ENCODE data around the gene C11orf68. TPM values are rescaled to one million over a fixed set of nuclear protein-coding genes. Genes with fewer than 3 reads are reported as not detected.
"Not testable (repeated sequence)": the region's sequence is repeated elsewhere in the genome, so short reads cannot be mapped to it uniquely, and the experiment has no call there.

C11orf68 gene
- total RNA-seq, result 12.3 and 19.8 TPM in 2 replicates

- peak in 1 of 2 donors; percentile 53 for DNase-seq (ENCODE audit: low read depth in 2 of 2)
These were observed at the start of gene C11orf68 for GRCh38 chr11:65918211-65919140. TSS of gene C11orf68 (minus strand) at chr11:65919062. CDS start at chr11:65919031, 31 bp downstream.

DNA sequence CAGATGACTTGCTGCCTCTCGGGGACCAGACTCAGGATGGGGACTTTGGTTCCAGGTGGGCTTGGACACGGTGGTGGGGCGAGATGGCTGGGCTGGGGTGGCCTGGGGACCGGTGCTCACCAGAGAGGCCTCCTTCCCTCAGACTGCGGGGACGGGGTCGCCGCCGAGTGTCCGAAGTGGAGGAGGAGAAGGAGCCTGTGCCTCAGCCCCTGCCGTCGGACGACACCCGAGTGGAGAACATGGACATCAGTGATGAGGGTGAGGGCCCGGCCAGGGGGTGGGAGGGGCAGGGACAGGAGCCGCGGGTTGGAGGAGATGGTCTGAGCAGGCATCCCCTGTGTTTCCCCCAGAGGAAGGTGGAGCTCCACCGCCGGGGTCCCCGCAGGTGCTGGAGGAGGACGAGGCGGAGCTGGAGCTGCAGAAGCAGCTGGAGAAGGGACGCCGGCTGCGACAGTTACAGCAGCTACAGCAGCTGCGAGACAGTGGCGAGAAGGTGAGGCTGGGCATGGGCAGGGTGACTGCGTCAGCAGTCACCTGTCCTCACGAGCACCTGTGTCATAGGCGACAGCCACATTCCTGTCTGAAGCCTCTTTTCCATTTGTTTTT, 48.6 kb upstream of the C11orf68 start:
- DNase-seq (ENCODE audit: low read depth in 2 of 2), result no peak

GRCh38 chr11:65965986-65966762, 47.3 kb upstream of the C11orf68 start:
- DNase-seq (ENCODE audit: low read depth in 2 of 2), result no peak

DNA sequence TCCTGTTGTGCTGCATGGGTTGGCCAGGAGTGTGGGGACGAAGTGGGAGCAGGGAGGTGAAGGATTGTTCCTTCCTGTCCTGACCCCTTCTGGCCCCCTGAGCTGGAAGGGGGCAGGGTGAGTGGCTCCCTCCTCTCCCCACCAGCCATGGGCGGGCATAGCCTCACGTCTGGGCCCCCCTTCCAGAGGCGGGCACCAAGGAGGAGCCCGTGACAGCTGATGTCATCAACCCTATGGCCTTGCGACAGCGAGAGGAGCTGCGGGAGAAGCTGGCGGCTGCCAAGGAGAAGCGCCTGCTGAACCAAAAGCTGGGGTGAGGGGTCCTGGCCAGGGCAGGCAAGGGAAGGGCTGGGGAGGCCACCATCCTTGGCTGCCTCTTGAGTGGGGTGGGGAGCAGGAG, 46.0 kb upstream of the C11orf68 start:
- no peak for DNase-seq (ENCODE audit: low read depth in 2 of 2)

DNA sequence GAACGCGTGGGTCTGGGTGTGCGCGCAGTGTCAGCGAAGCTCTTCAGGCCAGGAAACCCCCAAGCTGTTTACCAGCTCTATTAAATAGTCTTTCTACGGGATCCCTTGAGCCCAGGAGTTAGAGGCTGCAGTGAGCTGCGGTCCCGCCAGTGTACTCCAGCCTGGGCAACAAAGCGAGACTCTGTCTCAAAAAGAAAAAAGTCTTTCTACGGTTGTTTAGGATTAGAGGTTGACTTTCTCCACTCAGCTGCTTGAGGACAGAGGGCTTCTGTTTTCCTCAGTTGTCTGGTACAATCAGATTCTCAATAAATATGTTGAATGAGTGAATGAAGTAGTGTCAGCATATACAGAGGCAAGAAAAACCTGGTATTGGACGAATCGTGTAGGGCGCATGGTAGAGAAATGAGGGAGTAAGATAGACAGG, 43.3 kb upstream of the C11orf68 start:
- no peak for DNase-seq (ENCODE audit: low read depth in 2 of 2)

GRCh38 chr11:65961267-65962140, 42.6 kb upstream of the C11orf68 start, which contains the start of gene SART1:
TSS of gene SART1 (plus strand) at chr11:65961734. CDS start at chr11:65961781, 47 bp downstream.
- DNase-seq (ENCODE audit: low read depth in 2 of 2), result peak; percentile 96 to 99

GRCh38 chr11:65960824-65961266, 42.0 kb upstream of the C11orf68 start:
- DNase-seq (ENCODE audit: low read depth in 2 of 2), result no peak

DNA sequence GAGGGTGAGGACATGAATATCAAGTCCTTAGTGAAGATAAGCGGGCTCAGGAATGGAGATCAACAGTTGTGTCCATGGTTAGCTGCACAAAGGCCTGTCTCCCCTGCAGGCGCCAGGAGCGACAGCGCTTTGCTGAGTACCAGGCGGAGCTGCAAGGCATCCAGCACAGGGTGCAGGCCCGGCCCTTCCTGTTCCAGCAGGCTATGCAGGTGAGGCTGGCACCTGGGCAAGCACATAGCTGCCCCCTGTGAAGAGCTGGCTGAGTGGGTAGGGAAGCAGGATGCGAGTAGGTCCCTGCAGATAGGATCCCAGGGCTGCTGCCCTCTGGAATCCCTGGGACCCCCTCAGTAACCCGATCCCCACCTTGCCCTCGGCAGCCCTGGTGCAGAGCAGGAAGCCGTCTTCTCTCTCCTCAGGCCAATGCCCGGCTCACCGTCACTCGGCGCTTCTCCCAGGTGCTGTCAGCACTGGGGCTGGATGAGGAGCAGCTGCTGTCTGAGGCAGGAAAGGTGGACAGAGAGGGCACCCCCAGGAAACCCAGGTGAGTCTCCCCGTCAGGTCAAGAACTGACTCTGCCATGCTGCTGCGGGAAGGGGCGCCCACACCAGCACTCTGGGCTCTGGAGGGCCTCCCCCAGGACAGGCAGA, 40.0 kb upstream of the C11orf68 start:
- no peak for DNase-seq (ENCODE audit: low read depth in 2 of 2)

- no peak for DNase-seq (ENCODE audit: low read depth in 2 of 2)
These were observed 39.4 kb upstream of the C11orf68 start for GRCh38 chr11:65958291-65958690.

GRCh38 chr11:65954771-65955170, 35.9 kb upstream of the C11orf68 start:
- DNase-seq (ENCODE audit: low read depth in 2 of 2), result no peak

- no peak for DNase-seq (ENCODE audit: low read depth in 2 of 2)
These were observed 34.6 kb upstream of the C11orf68 start for GRCh38 chr11:65953471-65953870.

DNA sequence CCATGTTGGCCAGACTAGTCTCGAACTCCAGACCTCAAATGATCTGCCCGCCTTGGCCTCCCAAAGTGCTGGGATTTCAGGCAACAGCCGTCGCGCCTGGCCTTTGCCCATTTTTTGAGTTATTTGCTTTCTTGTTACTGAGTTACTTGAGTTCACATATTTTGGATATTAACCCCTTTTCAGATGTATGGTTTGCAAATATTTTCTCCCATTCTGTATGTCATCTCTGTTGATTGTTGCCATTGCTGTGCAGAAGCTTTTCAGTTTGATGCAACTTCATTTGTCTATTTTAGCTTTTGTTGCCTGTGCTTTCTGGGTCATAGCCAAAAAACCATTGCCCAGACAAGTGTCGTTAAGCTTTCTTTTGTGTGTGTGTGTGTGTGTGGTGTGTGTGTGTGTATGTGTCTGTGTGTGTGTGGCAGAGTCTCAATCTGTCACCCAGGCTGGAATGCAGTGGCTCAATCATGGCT, 33.2 kb upstream of the C11orf68 start:
- DNase-seq (ENCODE audit: low read depth in 2 of 2), result no peak

DNA sequence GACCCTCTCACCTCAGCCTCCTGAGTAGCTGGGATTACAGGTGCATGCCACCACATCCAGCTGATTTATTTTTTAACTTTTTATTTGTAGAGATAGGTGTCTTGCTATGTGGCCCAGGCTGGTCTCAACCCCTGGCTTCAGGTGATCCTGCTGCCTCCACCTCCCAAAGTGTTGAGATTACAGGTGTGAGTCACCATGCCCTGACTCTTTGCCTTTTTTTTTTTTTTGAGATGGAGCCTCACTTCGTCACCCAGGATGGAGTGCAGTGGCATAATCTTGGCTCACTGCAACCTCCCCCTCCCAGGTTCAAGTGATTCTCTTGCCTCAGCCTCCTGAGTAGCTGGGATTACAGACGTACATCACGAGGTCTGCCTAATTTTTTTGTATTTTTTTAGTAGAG, 32.8 kb upstream of the C11orf68 start:
- not testable (repeated sequence) for DNase-seq (ENCODE audit: low read depth in 2 of 2)

- DNase-seq (ENCODE audit: low read depth in 2 of 2), result not testable (repeated sequence)
These were observed 31.8 kb upstream of the C11orf68 start for GRCh38 chr11:65950711-65951110.

DNA sequence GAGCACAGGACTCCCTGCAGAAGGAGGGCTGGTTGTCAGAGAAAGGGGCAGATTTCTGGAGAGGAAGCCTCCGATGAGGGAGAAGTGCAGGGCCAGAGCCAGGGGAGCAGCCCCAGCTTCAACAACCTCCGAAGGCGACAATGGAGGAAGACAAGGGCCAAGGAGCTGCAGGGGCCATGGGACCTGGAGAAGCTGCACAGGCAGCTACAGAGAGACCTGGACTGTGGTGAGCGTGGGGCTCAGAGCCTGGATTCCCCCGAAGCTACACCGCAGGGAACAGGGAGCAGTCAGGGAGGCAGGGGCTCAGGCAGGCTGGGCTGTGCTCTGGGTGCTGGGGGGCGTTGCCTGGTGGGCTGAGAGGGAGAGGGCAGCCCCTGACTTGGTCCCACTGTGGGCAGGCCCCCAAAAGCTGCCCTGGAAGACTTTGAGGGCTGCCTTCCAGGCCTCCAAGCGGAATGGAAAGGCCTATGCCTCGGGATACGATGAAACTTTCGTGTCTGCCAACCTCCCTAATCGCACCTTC, 28.8 kb upstream of the C11orf68 start:
- DNase-seq (ENCODE audit: low read depth in 2 of 2), result no peak

GRCh38 chr11:65947133-65947532, 28.3 kb upstream of the C11orf68 start:
- DNase-seq (ENCODE audit: low read depth in 2 of 2), result no peak

DNA sequence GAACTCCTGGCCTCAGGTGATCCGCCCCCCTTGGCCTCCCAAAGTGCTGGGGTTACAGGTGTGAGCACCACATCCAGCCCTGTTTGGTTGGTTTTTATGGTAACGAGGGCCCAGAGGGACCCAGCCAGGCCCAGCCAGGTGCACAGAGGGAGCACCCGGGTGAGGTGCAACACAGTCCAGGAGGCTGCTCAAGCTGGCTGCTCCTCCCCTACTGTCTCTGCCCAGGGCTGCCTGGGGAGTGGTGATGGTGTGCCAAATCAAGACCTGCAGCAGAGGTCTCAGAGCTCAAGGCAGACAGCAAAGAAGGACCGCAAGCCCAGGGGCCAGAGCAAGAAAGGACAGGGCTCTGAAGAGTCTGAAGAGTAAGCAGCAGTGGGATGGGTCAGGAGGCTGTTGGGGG, 27.8 kb upstream of the C11orf68 start:
- DNase-seq (ENCODE audit: low read depth in 2 of 2), result no peak

GRCh38 chr11:65945941-65946558, 27.2 kb upstream of the C11orf68 start:
- DNase-seq (ENCODE audit: low read depth in 2 of 2), result no peak

DNA sequence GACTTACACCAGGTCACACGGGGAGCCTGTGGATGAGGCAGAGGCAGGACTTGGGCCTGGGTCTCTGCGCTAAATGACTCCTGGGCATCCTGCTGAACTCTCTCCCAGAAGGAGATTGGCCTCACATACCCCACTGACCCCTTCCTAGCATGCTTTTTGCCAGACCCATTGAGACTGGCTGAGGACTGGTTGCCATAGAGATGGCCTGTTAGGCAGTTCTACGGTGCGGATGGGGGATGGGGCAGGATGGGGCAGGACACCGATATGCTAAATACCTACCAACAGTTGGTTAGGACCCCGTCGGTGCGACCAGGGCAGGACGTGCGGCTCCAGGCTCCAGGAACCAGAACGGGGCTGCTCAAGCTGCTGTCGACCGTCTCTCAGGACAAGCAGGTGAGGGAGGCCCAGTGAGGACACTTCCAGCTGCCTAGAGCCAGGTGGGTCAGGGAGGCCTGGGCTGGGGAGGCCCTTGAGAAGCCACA, 26.6 kb upstream of the C11orf68 start, which contains the start of gene TSGA10IP:
Gene TSGA10IP (plus strand): TSS at position 51 of the 482 bp plus-strand sequence. CDS start 196 bp downstream, at position 247.
- no peak for DNase-seq (ENCODE audit: low read depth in 2 of 2)
